ENCODE measurements around the gene PRSS8.
"Not testable (repeated sequence)": the region's sequence is repeated elsewhere in the genome, so short reads cannot be mapped to it uniquely, and the experiment has no call there.

The PRSS8 gene

DNA sequence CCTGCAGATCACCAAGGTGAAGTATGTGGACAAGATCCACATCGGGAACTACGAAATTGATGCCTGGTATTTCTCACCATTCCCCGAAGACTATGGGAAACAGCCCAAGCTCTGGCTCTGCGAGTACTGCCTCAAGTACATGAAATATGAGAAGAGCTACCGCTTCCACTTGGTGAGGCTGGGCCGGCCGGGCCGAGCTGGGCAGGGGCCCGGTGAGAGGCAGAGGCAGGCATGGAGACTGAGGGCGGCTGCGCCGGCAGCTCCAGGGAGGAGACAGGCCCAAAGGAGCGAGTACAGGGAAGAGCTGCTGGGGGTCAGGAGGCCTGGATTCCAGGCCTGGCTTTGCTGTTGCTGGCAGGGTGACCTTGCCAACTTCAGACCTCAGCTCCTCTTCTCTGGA lies 8.3 kb downstream of the PRSS8 start:
- DNase-seq, result no peak

- DNase-seq, result no peak
These were observed 9.7 kb downstream of the PRSS8 start for GRCh38 chr16:31125844-31126243.

DNA sequence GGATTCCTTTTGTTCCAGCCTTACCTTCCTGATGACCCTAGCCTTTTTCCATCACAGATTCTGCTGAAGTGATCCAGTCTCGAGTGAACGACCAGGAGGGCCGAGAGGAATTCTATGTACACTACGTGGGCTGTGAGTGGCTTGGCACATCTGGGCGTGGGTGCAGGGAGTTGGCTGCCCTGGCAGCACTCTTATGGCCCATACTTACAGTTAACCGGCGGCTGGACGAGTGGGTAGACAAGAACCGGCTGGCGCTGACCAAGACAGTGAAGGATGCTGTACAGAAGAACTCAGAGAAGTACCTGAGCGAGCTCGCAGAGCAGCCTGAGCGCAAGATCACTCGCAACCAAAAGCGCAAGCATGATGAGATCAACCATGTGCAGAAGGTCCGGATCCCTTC lies 15.4 kb downstream of the PRSS8 start:
- DNase-seq, result no peak

- no peak for DNase-seq
These were observed 17.0 kb downstream of the PRSS8 start for GRCh38 chr16:31118223-31119155.

GRCh38 chr16:31117384-31118222 lies 17.9 kb downstream of the PRSS8 start, which contains the start of gene KAT8:
TSS of gene KAT8 (plus strand) at chr16:31117664. CDS start at chr16:31117682, 18 bp downstream.
- peak; percentile 94 for DNase-seq

- DNase-seq, result no peak
These were observed 21.1 kb downstream of the PRSS8 start for GRCh38 chr16:31114468-31114867.

- no peak for DNase-seq
These were observed 22.1 kb downstream of the PRSS8 start for GRCh38 chr16:31113121-31114120.

DNA sequence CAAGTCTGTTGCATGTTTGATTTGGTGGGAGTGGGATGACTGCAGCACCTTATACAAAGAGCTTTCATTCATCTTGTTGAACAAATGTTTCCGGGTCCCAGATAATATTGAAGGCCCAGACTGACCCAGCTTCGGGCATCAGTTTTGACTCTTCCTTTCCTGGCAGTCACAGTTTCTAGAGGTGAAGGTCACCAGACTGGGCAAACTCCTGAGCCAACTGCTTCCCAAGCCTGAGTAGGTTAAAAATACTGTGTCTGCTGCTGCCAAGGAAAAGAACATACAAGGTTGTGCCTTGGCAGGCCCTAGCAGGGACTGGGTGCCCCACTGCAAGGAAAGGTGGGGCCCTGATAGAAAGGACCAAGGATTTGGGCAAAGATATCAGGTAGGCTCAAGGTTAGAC lies 22.8 kb downstream of the PRSS8 start:
- no peak for DNase-seq

DNA sequence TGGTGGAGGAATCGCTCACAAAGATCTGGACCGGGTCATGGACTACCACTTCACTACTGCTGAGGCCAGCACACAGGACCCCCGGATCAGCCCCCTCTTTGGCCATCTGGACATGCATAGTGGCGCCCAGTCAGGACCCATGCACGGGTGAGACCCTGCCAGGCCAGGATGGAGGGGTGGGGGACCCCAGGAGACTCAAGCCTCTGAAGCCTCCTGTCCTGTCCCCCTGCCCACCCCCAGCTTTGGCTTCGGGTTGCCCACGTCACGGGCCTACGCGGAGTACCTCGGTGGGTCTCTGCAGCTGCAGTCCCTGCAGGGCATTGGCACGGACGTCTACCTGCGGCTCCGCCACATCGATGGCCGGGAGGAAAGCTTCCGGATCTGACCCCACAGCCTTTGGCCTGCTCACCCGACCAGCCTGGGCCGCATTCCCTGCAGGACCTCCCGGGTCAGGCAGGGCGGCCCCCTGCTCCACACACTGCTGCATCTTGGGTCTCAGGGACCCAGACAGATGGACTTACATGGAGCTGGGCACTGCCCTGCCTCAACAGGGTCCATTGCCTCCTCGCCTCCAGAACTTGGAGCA lies 23.6 kb downstream of the PRSS8 start:
- DNase-seq, result no peak

GRCh38 chr16:31110106-31111034 lies 25.2 kb downstream of the PRSS8 start:
- no peak for DNase-seq

- DNase-seq, result no peak
These were observed 25.9 kb downstream of the PRSS8 start for GRCh38 chr16:31109622-31110021.

DNA sequence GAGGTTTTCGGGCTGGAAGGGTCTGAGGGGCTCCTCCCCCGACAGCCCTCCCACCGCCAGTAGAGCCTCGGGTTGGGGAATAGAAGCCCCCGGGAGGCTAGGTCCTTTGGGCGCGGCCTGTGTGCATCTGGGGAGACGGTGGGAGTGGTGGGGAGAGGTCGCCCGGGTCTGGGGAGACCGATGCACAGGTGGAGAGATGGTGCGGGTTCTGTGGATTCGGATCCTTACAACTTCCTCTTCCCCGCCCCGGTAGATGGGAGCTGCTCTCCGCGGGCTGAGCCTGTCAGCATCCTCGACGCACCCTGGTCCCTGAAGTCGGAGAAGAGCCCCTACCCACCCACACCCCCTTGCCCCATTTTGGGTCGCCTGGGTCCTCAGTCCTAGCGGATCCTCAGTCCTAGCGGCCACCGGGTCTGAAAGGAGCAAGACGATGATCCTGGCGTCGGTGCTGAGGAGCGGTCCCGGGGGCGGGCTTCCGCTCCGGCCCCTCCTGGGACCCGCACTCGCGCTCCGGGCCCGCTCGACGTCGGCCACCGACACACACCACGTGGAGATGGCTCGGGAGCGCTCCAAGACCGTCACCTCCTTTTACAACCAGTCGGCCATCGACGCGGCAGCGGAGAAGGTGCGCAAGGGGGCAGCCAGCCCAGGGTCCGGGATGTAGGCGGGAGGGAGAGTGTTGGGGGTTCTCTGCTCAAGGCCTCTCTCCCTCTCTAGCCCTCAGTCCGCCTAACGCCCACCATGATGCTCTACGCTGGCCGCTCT lies 26.6 kb downstream of the PRSS8 start:
- no peak for DNase-seq

DNA sequence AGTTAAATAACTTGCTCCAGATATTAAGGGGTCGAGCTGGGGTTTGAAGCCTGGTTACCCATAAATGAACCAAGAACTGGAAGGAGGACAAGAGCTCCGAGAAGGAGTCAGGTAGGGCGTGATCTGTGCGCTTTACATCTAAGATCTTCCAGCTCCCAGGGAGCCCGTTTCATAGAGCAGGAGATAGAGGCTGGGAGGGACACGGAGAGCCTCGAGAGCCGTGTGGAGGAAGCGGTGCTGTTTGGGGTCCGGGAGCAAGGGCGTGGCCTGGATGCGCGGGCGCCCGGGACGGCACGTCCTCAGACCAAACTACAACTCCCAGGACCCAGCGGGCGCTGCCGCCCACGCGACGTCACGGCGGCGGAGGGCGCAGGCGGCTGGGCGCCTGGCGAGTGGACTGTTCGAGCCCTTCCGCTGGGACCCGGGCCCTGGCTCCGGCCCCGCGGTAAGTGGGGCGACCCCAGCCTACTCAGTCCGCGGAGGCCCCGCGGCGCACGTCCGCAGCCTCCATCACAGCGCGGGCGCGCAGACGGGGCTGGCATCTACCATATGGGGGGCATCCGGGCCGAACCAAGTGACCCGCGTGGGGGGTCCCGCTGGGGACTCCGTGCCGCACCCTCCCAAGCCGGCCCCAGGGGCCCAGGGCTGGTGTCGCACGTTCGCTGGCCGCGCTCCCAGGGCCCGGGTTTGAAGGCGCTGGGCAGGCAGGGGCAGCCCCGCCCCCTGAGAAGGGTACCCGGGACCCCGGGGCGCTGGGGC lies 27.3 kb downstream of the PRSS8 start, which contains the start of gene BCKDK:
Gene BCKDK (plus strand): TSS at position 352 of the 759 bp plus-strand sequence. CDS start 838 bp downstream, outside the sequence.
- DNase-seq, result peak; percentile 45

DNA sequence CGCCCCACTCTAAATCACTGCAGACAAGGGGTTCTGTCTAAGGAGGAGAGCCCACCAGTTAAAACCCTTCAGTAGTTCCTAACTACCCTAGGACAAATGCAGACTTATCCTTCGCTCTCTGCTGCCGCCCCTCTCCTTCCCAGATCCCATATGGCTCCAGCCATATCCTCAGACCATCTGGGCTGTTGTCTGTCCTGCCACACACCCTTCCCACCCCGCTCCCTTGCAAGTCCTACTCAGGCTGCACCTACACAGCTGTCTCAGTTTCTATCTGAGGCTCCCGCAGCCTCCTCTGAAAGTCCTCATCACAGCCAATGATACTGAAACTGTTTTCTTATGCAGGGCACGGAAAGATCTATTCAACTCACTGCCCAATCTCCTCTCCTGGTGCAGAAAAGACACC lies 28.1 kb downstream of the PRSS8 start:
- DNase-seq, result no peak

DNA sequence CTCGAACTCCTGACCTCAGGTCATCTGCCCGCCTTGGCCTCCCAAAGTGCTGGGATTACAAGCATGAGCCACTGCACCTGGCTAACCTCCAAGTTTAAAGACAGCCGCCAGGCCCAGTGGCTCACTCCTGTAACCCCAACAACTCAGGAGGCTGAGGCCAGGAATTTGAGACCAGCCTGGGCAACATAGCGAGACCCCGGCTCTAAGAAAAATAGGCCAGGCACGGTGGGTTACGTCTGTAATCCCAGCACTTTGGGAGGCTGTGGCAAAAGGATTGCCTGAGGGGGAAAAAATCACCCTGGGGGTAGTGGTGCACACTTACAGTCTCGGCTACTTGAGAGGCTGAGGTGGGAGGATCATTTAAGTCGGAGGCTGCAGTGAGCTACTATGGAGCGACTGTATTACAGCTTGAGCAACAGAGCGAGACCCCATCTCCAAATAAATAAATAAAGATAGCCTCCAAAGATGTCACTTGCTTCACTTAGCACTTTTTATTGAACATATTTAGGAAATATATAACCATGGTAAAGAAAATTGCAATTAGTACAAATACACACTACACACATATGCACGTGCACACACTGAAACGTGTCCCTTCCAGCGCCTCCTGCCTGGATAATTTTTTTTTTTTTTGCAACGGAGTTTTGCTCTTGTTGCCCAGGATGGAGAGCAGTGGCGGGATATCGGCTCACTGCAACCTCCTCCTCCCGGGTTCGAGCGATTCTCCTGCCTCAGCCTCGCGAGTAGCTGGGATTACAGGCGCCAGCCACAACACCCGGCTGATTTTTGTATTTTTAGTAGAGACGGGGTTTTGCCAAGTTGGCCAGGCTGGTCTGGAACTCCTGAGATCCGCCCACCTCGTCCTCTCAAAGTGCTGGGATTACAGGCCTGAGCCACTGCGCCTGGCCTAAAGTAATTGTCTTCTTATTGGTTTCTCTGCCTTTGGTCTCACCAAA lies 28.7 kb downstream of the PRSS8 start:
- no peak for DNase-seq

GRCh38 chr16:31105677-31106213 lies 29.8 kb downstream of the PRSS8 start:
- DNase-seq, result peak; percentile 62

GRCh38 chr16:31100876-31101641 lies 34.5 kb downstream of the PRSS8 start:
- not testable (repeated sequence) for DNase-seq

Measured in SHP77 treated with DMSO at 0.1 percent for 48 hours (cell line).